ENCODE measurements around the gene SORL1-AS1.
"Not testable (repeated sequence)": the region's sequence is repeated elsewhere in the genome, so short reads cannot be mapped to it uniquely, and the experiment has no call there.

The SORL1-AS1 gene

DNA sequence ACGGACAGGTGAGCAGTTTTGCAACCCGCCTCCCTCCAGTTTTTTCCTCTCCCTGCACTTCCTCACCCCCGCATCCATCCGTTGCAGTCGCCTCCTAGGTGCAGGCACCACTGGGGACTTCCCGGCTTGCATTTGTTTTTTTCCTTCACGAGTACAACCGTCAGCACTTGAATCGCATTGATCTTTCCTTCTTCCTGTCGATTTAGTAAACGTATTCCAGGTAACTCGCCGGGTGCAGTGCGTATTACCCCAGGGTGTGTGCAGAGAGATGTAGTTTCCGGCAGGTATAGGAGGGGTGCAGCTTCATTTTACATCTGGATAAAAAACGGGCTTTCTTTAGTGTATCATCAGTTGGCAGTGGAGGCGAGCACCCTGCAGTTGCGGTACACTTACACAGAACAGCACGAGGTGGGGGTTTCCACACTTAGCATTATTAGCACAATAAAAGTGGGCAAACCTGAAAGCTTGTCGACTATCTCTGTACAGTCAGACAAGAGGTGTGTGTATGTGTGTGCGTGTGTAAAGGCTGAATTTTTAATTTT, at the start of gene SORL1-AS1:
Gene SORL1-AS1 (minus strand): TSS at position 359 of the 542 bp plus-strand sequence.
- DNase-seq (ENCODE audit: low read depth): peak; percentile 67

DNA sequence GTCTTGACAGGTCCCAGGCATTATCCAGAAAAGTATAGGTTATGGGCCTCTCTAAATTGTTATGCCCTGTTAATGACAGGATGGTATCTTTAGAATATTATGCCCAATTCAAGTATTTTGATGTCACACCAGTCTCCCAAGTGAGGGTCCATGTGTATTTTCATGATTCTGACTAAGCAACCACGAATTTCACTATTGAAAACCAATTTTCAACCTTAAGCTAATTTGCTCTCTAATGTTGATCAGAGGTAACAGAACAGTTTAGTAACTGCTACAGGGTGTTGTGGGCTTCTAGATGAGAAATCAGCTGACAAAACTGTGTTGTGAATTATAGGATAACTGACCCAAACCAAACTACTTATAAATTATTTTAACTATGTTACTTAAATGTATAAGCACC, 48.0 kb upstream of the SORL1-AS1 start:
- DNase-seq (ENCODE audit: low read depth): no peak

DNA sequence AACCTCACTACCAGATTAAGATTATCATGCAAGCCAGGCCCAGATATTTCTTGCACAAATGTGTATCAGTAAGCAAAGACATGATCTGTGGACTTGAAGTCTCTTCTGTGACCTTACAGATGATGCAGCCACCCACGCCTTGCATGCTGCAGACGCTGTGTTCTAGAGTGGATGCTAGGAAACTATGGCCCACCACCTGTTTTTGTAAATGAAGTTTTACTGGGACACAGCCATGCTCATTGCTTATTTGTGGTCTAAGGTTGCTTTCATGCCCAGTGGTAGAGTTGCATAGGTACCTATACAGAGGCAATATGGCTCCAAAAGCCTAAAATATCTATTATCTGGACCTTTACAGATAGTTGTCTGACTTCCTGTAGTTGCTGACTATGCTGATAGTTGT, 47.5 kb upstream of the SORL1-AS1 start:
- no peak for DNase-seq (ENCODE audit: low read depth)

DNA sequence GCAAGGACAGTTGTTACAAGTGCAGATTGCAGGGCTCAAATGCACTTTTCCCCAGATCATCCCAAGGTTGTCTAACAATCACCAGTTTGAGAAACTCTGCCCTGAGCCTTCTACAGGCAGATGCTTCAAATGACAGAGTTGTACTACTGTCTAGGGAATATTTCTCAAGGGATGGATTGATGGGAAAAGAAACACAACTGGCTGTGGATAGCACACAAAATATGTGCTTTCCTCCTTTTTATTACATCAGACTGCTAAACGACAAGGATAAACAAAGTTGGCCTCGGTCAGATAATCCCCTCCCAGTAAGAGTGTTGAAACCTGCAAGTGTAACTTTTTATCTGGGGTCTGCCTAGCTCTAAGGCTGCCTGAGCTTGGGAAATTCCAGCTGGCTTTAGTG, 46.6 kb upstream of the SORL1-AS1 start:
- DNase-seq (ENCODE audit: low read depth): no peak

DNA sequence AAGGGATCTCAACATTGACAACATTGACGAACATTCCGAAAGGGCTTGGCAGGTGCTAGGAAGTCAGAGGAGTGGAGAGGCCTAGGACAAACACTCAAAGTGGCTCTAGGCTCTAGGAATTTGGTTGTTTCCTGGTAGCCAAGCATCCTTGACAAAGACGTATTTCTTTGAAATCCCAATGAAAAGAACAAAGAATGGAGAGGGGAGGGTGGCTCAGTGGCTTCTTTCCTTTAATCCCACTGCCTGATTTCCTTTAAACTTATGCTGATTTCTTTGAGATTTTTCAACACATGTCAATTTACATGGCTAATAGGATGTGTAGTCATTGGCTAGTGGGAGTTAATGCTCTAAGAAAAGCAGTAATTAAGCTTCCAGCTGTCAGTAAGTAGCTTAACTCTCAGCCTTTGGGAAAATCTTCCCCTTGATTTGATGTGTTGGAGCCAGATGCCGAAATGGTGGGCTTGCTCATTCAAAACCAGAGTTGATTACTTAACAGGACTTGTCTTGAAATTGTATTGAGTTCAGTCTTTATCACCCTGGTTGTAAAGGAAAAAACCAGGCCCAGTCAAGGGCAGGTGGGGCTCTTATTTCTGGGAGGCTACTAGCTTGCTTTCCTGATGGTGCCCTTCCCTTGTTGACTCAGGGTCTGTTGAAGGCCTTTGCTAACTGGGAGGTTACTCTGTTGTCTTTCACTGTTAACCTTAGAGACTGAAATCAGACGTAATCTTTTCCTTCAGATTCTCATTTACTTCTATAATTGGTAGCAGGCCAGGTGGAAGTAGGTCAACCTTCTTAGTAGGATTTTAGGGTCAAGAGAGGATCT, 44.6 kb upstream of the SORL1-AS1 start:
- no peak for DNase-seq (ENCODE audit: low read depth)

DNA sequence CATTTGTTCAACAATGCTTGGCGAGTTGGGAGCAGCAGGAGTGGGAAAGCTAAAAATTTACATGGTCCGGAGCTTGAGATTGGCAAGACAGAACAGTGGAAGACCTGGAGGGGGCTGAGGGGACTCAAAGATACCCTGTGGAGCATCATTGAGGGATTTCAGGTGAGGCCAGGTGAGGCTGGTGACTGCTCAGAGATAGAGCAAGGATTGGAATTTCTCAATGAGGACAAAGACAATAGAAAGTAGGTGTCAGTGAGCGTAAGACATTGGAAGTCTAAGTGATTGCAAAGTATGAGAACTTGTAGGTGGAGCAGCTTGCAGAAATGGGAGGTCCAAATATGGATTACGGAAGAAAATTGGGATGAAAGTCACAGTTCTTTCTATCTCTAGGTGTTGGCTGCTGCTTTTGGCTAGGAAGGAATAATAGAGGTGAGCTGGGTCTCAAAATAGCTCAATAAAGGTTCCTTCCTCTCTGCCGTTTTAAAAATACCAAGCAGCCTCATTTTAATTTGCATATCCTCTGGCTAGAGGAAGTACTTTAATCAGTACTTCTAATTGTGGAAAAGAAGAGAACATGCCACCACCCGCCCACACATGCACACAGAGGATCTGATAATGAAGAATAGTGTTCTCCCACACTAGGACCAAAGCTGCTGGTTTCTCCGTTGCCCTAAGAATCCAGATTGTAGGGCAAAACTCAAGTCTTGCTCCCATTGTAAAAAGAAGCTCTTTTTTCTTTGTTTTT, 41.8 kb upstream of the SORL1-AS1 start:
- DNase-seq (ENCODE audit: low read depth): peak; percentile 64

DNA sequence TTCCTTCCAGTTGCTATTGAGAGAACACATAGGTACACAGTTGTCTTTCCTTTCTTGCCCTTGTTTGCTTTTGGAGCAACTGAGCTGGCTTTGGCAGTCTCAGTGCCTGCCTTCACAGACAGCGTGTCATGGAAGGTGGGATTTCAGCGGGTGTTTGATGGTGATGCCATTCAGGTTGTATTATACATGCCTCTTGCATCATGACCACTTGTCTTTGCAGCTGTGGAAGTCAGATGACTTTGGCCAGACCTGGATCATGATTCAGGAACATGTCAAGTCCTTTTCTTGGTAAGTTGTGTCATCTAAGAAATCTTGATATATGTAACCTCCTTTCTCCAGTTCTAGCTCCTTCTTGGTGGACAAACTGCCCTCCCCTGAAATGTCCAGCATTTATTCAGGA, 37.1 kb upstream of the SORL1-AS1 start:
- DNase-seq (ENCODE audit: low read depth): no peak

DNA sequence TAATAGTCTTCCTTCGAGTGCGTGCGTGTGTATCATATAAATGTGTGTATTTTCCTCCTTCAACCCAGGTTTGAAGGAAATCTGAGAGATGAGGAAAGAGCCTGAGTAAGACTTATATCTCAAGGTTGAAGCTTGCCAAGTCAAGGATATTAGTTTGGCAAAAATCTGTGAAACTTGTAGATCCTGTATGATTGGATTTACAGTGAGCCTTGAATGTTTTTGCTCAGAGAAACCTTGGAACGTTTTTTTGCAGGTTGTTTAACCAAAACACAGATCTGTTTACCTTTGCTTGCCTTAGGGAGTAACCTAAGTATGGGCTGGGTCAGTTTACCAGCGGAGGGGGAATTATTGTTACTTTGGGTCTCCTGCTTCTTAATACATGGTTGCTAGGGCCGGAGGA, 35.9 kb upstream of the SORL1-AS1 start:
- DNase-seq (ENCODE audit: low read depth): no peak

DNA sequence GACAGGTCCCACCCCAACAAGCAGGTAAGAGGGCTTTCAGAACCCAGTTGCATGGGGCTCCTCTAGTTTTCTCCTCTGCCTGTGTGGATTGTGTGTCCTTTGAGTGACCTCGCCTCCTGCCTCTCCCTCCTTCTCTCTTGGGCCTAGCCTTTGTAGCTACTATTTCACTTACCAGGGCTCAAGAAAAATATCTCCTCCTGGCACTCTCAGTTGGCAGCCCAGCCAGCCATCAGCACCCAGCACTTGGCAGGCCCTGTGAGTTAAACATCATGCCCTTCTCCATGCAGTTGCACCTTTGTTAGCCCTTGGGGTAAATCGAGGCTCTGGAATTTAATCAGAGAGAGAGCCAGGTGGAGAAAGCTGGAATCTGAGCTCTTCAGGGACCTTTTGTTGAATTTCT, 35.4 kb upstream of the SORL1-AS1 start:
- no peak for DNase-seq (ENCODE audit: low read depth)

DNA sequence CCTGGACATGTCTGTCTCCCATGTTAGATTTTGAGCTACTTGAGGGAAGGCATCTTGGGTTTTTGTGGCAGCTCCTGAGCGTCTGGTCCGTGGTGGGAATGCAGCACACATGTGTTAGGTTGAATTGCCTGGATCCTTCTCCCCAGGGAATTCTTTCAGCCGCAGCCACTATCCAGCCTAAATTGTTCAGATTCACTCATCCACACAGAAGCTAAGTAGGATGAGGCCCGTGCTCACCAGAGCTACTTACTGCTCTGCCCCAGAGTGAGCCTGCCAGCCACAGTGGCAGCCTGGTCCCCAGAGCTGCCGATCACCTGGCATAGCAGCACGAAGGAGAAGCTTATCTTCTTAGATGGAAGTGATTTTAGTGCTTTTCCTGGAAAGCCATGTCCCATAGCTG, 34.4 kb upstream of the SORL1-AS1 start:
- DNase-seq (ENCODE audit: low read depth): no peak

DNA sequence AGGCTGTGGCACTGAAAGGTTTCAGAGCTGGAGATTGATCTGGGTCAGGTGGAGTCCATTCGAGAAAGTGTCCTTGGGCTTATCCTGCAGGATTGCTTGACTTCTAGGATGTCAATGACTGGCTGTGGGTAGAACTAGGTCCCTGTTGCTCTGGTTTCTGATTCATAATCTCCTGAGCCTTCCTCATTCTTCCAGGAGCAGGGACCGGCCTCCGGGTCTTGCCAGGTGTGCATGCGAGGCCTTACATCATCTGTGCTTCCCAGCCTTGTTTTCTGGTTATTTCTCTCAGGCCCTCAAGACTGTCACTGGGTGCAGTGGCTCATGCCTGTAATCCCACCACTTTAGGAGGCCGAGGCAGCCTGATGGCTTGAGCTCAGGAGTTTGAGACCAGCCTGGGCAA, 33.3 kb upstream of the SORL1-AS1 start:
- no peak for DNase-seq (ENCODE audit: low read depth)

DNA sequence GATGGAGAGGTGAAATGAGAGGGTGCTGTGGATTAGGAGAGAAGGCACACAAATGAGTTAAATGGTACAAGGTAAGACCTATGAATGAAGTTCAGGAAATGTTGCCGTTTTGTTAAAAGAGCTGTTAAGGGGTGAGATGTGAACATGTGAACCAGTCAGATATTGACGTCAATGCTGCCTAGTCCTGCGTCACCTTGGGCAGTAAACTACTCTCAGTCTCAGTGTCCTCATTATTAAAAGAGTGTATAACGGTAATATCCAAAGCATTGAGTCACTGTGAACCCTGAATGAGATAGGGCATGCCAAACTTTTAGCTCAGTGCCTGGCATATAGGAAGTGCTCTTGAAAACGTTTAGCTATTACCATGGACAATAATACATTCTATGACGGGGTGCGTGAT, 32.4 kb upstream of the SORL1-AS1 start:
- DNase-seq (ENCODE audit: low read depth): no peak

DNA sequence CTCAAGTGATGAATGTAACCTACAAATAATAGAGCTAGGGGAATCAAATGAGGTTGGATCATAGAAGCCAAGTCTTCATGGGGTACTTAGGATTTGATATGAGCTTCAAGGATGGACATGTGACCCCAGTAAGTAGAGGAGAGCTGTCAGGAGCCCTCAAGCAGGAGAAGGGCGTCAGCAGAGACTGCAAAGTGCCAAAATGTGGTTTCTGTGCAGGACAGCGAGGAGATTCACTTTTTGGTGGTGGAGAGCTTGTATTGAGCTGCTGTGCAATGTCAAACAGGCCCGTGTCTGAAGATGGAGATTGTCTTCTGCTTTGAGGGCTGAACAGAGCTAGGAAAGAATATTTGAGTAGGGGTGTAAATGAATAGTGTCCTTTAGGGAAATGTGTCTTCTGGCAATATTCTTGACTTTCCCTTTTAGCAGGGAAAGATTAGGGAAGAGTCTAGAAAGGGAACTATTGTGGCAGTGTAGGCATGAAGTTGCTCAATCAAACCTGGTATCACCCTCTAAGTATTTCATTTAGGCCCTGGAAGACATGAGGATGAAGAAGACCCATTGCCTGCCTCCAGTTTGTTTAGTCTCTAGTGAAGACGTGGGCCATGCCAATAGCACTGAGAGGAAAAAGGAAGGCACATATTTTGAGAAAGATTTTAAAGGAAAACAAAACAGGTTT, 31.2 kb upstream of the SORL1-AS1 start:
- no peak for DNase-seq (ENCODE audit: low read depth)

DNA sequence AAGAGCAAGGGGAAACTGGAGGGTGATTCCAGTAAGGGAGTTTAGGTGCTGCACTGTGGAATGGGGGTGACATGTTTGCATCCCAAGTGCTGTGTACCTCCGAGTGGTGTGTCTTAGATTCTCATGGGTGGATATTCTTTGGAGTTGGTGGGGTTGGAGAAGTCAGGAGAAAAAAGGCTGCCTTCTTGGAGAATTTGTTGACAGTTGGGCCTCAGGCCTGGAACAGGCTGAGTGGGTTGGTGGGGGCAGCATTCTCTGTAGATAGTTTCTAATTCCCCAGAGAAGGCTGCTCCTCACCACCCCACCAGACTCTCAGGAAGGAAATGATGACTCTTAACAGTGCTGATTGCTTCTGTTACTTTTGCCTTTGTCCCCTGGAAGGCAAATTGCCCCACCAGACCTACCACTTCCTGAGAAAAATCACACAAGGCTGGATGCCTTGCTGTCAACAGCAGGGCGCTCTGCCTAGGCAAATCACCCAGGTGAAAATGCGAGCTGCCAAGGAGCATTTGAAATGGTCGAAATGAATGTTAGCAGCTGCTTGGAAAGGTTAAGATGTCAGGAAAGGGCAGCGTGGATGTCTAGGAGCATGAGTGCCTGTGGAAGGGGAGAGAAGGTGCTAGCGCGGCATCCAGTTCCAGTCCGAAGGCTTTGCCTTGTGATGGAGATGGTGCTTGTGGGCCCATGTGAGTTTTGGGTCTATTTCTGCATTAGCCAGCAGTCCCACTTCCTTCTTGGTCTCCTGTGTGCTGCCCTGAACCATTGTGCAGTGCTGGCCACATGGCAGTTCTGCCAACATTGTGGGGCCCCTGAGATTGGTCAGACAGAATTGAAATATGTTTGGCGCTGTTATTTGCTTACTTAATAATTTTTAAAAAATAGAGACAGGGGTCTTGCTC, 29.7 kb upstream of the SORL1-AS1 start:
- peak; percentile 48 for DNase-seq (ENCODE audit: low read depth)

DNA sequence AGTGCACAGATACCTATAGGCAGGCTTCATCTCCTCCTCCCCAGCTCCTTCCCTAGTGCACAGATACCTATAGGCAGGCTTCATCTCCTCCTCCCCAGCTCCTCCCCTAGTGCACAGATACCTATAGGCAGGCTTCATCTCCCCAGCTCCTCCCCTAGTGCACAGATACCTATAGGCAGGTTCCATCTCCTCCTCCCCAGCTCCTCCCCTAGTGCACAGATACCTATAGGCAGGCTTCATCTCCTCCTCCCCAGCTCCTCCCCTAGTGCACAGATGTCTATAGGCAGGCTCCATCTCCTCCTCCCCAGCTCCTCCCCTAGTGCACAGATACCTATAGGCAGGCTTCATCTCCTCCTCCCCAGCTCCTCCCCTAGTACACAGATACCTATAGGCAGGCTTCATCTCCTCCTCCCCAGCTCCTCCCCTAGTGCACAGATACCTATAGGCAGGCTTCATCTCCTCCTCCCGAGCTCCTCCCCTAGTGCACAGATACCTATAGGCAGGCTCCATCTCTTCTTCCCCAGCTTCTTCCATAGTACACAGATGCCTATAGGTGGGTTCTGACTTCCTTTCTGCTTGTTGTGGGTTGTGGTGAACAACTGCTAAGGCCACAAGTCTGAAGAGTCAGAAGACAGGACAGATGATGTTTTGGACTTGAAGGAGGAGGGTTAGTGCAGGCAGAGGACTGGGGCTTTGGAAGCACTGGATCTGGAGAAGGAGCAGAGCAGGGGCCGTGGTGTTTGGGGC, 28.9 kb upstream of the SORL1-AS1 start:
- not testable (repeated sequence) for DNase-seq (ENCODE audit: low read depth)

DNA sequence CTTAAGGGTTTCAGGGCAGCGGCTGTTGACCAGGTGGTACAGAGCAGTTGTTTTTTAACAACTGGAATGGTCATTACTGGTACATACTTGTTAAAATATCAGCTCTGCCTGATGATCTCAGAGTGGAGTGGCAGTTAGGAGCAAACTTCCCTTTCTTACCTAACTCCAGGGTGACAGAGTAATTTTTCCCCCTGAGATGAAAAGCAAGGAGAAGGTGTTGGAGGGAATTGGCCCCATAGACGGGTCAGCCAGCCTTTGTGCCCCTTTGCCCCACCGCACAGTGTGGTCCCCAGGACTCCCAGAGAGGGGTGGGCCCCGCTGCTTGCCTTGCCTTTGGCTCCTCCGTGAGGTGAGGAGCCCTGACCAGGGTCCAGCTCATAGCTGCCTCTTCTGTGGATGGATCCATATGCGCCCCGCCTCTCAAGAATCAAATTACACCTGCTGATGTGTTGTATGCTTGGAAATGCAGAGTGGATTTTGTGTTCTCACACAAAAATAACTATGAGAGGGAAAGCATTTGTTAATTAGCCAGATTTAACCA, 27.0 kb upstream of the SORL1-AS1 start:
- DNase-seq (ENCODE audit: low read depth): no peak

DNA sequence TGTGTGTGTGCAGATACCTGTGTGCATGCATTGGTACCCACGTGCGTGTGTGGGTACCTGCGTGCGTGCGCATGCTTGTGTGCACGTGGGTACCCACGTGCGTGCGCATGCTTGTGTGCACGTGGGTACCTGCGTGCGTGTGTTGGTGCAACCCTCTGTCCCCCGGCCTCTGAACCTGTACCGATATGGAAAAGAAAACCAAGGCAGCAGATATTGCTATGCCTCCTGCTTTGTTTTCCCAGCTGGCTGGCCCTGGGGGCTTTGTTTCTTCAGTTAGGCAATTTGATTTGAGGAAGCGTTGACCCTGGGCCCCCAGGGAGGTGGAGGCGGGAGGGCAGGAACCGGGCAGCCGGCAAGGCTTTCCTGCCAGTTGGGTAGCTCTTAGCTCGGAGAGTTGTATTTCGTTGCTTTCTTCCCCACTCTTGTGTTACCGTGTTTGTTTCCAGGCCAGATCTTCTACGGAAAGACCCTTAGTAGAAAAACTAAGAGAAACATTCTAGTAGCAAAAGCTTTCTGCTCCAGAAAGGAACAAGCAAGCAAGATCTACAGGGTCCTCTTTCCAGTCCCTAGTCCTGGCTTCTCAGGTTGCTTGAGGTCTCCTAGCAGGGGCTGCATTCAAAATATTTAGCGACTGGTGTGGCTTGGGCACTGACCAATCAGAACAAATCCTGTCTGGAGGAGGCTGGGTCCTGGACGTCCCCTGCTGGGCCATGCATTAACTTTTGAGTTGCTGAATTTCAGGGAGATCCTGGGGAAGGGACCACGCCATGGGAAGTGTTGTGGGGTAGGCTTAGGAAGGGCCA, 26.3 kb upstream of the SORL1-AS1 start:
- DNase-seq (ENCODE audit: low read depth): no peak

DNA sequence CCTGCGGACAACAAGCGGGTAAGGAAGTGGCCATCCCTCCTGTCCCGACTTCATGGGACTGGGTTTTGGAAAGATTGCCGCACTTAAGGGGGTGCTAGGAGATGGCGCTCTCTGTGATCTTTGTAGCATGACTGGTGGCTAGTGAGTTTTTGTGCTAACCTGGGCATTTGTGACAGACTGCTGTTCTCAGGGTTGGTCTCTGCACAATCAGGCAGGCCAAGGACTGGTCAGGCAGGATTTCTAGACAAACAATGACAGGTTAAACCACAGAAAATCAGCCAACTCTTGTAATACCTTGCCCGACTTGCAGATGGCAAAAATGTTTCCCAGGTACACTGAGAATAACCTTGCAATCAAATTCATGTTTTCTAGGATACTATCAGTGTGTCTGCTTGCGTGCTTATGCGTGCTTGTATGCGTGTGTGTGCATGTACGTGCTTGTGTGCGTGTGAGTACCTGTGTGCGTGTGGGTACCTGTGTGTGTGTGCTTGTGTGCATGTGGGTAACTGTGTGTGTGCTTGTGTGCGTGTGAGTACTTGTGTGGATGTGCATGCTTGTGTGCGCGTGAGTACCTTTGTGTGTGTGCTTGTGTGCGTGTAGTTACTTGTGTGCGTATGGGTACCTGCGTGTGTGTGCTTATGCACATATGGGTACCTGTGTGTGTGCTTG, 25.6 kb upstream of the SORL1-AS1 start:
- no peak for DNase-seq (ENCODE audit: low read depth)

DNA sequence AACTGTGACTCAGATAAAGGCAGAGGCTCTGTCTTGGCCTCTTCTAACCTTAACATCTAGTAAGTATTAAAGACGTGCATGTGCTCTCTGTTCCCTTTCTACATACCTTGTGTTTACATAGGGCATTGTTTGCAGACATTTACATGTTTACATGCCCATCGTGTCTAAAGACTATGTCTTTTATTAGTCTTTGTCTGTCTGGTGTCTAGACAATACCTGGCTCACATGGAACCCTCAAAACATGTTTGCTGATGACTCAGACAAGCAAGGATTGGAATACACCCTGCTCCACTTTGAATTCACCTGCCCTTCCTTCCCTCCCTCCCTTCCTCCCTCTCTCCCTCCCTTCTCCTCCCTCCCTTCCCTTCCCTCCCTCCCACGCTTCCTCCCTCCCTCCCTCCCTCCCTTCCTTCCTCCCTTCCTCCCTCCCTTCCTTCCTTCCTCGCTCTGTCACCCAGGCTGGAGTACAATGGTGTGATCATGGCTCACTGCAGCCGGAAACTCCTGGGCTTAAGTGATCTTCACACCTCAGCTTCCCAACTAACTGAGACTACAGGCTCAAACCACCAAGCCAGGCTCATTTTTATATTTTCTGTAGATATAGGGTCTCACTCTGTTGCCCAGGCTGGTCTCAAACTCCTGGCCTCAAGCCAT, 23.7 kb upstream of the SORL1-AS1 start:
- no peak for DNase-seq (ENCODE audit: low read depth)
